AG09319 (cell line): ENCODE results near the gene HELZ2.

Source experiments
- DNase-seq: peaks from one replicate; pipeline ENCODE4 v3.0.0-alpha.2; 2010; ENCODE audit warnings: low read depth; ENCODE audit errors: extremely low read depth
- CTCF ChIP-seq: IDR thresholded peaks from 2 replicates; pipeline ENCODE4 v1.5.1; 2011; ENCODE audit warnings: low read depth, mild to moderate bottlenecking, inconsistent platforms, low read length, moderate library complexity

Gene HELZ2

DNA sequence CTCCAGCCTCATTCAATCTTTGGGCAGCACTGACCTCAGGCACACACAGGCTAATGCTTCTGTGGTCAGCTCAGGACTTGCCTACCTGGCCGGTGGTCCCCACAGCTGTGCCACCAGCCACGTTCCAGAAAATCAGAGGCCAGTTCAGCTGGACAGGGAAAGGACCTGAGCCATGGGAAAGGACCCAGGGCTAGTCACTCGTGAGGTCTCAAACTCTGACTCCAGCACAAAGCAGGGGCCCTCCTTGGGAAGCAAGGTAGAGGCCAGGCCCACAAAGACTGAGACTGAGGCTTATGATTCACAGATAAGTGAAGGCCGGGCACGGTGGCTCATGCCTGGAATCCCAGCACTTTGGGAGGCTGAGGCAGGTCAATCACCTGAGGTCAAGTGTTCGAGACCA is 22.4 kb upstream of the HELZ2 start:
- no peak for TF ChIP-seq CTCF
- DNase-seq = no peak

DNA sequence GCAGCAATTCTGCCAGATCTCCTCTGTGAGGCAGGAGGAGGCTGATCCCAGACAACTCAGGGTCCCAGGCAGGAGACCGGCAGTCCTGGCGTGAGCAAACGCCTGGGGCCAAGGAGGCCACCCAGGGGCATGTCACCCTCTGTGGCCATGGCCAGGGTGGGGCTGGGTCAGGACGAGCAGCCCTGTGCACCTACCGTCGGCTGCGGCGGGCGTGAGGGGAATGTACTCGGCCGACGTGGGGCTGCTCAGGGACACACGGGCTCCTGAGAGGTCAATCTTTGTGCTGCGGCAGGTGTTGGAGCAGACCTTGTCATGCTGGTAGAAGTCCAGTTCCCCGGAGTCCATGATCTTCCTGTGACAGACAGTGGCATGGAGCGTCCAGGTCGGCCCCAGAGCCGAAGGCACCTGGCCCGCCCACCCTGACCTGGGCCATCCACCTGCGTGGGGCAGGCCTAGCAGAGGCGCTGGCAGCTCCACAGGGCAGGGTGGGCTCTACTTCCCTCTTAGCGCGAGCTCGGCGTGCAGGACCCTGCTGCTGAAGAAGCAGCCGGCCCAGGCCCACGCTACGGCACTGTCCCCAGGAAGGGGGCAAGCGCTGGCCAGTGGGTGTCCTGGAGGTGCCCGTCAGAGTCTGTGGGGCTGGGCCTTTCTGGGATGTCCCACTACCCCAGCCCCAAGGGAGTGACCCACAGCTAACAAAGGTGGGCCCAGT is 21.5 kb upstream of the HELZ2 start:
- no peak for TF ChIP-seq CTCF
- no peak for DNase-seq

GRCh38 chr20:63594043-63594561 is 20.1 kb upstream of the HELZ2 start:
- DNase-seq = peak; percentile 27
- TF ChIP-seq CTCF = no peak

GRCh38 chr20:63592661-63593060 is 18.6 kb upstream of the HELZ2 start:
- no peak for TF ChIP-seq CTCF
- no peak for DNase-seq

DNA sequence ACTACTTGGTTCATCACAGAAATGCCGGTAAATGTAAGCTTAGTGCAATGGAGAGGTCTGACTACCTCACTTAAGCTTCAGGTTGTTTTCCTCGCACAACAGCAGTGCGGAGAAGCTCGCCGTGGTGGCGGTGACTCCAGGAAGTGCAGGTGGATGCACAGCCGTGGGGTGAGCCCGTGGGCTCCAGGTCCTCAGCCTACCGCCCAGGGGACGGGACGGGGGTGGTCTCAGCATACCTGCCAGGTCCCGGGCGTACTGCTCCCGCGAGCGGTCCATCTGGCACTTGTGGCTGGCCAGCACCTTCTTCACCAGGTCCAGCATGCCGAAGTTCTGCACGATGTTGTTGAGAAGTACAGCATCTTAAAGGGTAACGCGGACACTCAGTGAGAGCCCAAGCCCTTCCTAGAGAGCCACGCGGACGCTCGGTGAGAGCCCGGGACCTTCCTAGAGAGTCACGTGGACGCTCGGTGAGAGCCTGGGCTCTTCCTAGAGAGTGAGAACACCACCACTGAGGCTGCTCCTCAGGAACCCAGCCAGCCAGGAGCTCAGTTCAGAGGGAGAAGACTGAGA is 17.8 kb upstream of the HELZ2 start:
- no peak for TF ChIP-seq CTCF
- no peak for DNase-seq

GRCh38 chr20:63591147-63591533 is 17.1 kb upstream of the HELZ2 start:
- no peak for TF ChIP-seq CTCF
- no peak for DNase-seq

GRCh38 chr20:63590218-63591146 is 16.4 kb upstream of the HELZ2 start:
- TF ChIP-seq CTCF = no peak

More at GRCh38 chr20:63590218-63591146, 16.4 kb upstream of the HELZ2 start:
- DNase-seq = no peak
